GM19025 (cell line): Measurements from ENCODE around the gene ZNF557.
"Not testable (repeated sequence)": the region's sequence is repeated elsewhere in the genome, so short reads cannot be mapped to it uniquely, and the experiment has no call there.

Source experiments
- ATAC-seq: cut with Tn5 transposase; IDR thresholded peaks from one replicate; pipeline ENCODE4 v1.9.1; 2021; ENCODE audit warnings: mild to moderate bottlenecking, low read depth, moderate library complexity; ENCODE audit not compliant: unreplicated experiment

ZNF557 gene

DNA sequence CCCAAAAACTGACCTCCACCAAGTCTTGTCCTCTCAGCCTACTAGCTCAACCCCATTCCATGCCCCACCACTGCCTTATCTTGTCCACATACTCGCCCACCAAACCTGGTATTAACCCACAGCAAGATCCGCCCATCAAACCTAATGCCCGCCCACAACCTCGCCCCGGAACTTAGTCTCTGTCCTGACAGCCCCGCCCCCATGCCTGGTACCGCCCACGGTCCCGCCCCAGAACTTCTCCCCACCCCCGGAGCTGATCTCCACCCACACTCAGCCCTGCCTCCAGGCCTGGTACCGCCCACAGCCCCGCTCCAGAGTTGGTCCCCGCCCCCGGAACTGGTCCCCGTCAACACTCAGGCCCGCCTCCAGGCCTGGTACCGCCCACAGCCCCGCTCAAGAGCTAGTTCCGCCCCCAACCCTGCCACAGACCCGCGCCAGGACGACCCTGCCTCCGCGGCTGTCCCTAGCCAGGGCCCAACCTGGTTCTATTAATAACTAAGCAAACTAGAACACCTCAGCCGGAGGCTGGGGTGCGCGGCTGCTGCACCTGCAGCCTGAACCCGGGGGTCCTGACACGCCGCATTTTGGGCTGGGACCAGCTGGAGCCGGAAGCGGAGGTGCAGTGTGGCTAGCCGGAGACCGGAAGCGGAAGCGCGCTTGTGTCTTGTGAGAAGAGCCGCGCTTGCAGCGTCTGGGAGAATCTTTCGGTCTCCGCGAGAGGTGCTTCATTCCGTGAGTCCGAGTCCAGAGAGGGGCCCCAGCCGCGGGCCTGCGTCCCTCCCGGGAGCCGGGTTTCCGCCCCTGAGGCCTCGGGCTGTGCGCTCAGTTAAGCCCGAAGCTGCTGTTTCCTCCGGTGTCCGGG, at the start of gene ZNF557:
ZNF557 (plus strand) TSS at position 662 of the 862 bp plus-strand sequence. CDS start 5,372 bp downstream, outside the sequence.
- peak; percentile 93 for ATAC-seq

DNA sequence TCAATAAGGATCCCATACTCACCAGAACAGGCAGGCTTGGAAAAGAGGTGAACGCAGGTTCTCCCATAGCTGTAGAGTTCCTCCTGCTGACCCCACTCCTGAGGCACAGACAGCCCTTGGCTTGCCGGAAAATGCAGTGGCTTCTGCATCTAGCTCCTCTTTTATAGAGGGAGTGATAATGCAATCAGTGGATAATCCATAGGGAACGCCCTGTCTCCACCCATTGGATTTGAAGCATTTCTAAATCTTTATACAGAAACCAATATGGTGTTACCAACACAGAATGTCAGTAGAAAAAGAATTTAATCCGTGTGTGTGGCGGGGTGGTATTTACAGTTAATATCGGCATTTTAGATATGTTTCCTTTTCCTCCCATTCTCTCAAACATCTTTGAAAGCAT, 48.2 kb upstream of the ZNF557 start, which contains the start of gene MBD3L2B:
MBD3L2B (minus strand) TSS at position 101 of the 400 bp plus-strand sequence; CDS start at position 67, 34 bp downstream.
- ATAC-seq: not testable (repeated sequence)

GRCh38 chr19:7028790-7029189, 40.7 kb upstream of the ZNF557 start:
- not testable (repeated sequence) for ATAC-seq

GRCh38 chr19:7030278-7030677, 39.2 kb upstream of the ZNF557 start, which contains the start of gene MBD3L5:
Gene MBD3L5, plus strand, starts transcription at chr19:7030578. Its CDS starts 34 bp downstream, at chr19:7030612.
- not testable (repeated sequence) for ATAC-seq

- not testable (repeated sequence) for ATAC-seq
Measured at GRCh38 chr19:7040079-7040478, 29.4 kb upstream of the ZNF557 start, which contains the start of gene MBD3L4. Gene MBD3L4, minus strand, starts transcription at chr19:7040179. Its CDS starts 35 bp downstream, at chr19:7040144.

DNA sequence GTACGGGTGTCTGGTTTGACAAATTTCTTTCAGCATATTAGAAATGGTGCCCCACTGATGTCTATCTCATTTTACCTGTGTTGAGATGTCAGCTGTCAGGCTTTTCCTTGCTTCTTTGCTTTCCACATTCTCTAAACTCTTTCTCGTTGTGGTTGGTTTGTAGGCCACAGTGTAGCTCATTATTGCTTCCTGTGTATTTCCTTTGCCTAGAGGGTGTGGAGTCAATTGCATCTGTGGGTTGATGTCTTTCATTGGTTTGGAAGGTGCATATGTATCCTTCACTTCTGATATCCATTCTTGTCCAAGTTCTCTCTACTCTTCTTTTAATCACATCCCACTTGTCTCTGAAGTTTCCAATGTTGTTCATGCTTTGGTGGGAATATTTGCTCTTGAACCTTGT, 27.9 kb upstream of the ZNF557 start:
- not testable (repeated sequence) for ATAC-seq

GRCh38 chr19:7049021-7049420, 20.5 kb upstream of the ZNF557 start, which contains the start of gene MBD3L2:
Gene MBD3L2, plus strand, starts transcription at chr19:7049321. Its CDS starts 53 bp downstream, at chr19:7049374.
- not testable (repeated sequence) for ATAC-seq

- ATAC-seq: not testable (repeated sequence)
Measured at GRCh38 chr19:7051421-7051820, 18.1 kb upstream of the ZNF557 start.

- ATAC-seq: not testable (repeated sequence)
Measured at GRCh38 chr19:7052896-7053295, 16.6 kb upstream of the ZNF557 start.

DNA sequence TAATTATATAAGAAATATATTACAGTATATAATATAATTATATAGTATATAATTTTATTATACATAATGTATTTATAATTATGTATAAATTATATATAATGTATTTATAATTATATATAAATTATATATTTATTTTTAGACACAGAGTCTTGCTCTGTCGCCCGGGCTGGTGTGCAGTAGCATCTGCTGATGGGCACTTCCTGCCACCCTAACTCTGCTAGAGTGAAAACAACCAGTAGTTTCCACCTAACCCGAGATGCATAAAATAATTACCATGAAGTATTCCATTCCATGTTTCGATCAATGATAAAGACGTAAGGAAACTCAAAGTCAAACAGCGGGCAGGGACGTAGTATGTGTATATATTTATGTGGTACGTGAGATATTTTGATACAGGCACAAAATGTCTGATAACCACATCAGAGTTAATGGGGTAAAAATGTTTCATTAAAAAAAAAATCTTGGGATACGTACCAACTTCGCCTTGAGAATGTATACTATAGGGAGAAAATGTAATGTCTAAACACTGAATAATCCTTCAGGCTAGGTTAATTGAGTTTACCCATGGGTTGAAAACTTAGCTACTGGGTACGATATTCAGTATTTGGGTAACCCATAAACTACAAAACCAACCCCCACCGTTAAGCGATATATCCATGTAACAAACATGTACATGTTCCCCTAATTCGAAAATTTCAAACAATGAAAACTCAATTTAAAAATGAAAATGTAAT, 14.7 kb upstream of the ZNF557 start:
- ATAC-seq: not testable (repeated sequence)

DNA sequence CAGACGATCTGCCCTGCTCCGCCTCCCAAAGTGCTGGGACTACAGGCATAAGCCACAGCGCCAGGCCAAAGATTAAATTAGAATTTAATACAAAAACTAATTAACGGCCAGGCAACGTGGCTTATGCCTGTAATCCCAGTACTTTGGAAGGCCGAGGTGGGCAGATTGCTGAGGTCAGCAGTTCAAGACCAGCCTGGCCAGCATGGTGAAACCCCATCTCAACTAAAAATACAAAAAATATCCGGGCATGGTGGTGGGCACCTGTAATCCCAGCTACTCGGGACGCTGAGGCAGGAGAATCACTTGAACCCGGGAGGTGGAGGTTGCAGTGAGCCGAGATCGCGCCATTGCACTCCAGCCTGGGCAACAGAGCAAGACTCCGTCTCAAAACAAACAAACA, 13.8 kb upstream of the ZNF557 start:
- not testable (repeated sequence) for ATAC-seq

DNA sequence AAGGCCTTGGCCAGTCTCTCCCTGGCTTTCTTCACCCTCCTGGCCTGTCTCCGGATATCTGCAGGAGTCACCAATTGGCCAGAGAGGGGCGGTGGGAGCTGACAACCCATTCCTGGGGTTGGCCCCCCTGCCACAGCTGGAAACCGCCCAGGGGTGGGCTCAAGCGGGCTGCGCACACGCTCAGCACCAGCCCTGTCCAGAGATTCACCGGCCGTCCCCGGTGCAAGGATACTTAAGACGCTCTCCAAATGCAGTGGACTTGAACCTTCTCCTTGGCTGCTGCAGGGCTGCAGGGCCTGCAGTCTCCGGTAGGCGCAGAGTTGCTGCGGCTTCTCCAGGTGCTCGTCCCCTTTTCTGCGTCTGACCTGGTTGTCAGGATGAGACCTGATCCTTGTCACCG, 13.1 kb upstream of the ZNF557 start:
- ATAC-seq: not testable (repeated sequence)

DNA sequence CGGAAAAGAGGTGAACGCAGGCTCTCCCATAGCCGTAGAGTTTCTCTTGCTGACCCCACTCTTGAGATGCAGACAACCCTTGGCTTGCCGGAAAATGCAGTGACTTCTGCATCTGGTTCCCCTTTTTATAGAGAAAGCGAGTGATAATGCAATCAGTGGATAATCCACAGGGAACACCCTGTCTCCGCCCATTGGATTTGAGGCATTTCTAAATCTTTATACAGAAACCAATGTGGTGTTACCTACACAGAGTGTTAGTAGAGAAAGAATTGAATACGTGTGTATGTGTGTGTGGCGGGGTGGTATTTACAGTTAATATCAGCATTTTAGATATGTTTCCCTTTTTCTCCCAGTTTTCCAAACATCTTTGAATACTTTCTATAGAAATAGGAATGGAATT, 10.9 kb upstream of the ZNF557 start, which contains the start of gene MBD3L3:
MBD3L3 (minus strand) TSS at position 101 of the 400 bp plus-strand sequence; CDS start at position 30, 71 bp downstream.
- not testable (repeated sequence) for ATAC-seq

- ATAC-seq: not testable (repeated sequence)
Measured at GRCh38 chr19:7059977-7060376, 9.5 kb upstream of the ZNF557 start.

DNA sequence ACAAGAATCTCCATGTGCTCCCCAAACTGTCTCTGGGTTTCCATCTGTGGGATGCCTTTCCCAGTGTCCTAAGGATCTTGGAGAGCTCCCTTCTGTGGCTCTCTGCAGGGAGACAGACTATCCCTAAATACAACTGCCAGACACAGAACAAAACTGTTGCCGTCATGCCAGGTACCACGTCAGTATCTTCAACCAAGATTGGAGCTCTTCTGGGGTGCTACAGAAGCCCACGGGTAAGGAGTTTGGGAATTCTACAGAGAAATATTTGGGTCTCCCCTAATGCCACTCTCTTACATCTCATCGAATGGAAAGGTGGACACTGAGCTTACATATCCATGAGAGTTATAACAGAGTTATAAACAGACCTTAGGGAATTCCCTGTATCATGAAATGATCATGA, 6.2 kb upstream of the ZNF557 start:
- no peak for ATAC-seq

- no peak for ATAC-seq
Measured at GRCh38 chr19:7063764-7064418, 5.6 kb upstream of the ZNF557 start.

GRCh38 chr19:7067122-7067521, 2.4 kb upstream of the ZNF557 start:
- ATAC-seq: not testable (repeated sequence)

GRCh38 chr19:7067716-7068115, 1.8 kb upstream of the ZNF557 start:
- no peak for ATAC-seq

GRCh38 chr19:7068599-7068998, 904 bp upstream of the ZNF557 start:
- ATAC-seq: no peak

GRCh38 chr19:7069904-7070226, 362 bp downstream of the ZNF557 start:
- ATAC-seq: no peak
